ENCODE results near the gene TPGS1.

The TPGS1 gene

GRCh38 chr19:507286-508203 lies at the start of gene TPGS1:
Gene TPGS1, plus strand, starts transcription at chr19:507497. Its CDS starts 10 bp downstream, at chr19:507507.
- DNase-seq = peak; percentile 74

GRCh38 chr19:457636-458035 lies 49.7 kb upstream of the TPGS1 start:
- DNase-seq = no peak

- DNase-seq = no peak
These were observed 48.9 kb upstream of the TPGS1 start for GRCh38 chr19:458091-459042.

- DNase-seq = peak; percentile 8
These were observed 47.4 kb upstream of the TPGS1 start for GRCh38 chr19:459724-460511.

GRCh38 chr19:460877-461720 lies 46.2 kb upstream of the TPGS1 start, which contains the start of gene SHC2:
Gene SHC2, minus strand, starts transcription at chr19:461033. Its CDS starts 37 bp downstream, at chr19:460996.
- DNase-seq = no peak

GRCh38 chr19:461721-462551 lies 45.4 kb upstream of the TPGS1 start:
- DNase-seq = no peak

- DNase-seq = no peak
These were observed 43.7 kb upstream of the TPGS1 start for GRCh38 chr19:463483-464207.

GRCh38 chr19:464208-464545 lies 43.1 kb upstream of the TPGS1 start:
- no peak for DNase-seq

- DNase-seq = no peak
These were observed 42.1 kb upstream of the TPGS1 start for GRCh38 chr19:465056-465816.

GRCh38 chr19:467554-467953 lies 39.7 kb upstream of the TPGS1 start:
- no peak for DNase-seq

- no peak for DNase-seq
These were observed 38.6 kb upstream of the TPGS1 start for GRCh38 chr19:468587-469256.

GRCh38 chr19:469833-470232 lies 37.5 kb upstream of the TPGS1 start:
- no peak for DNase-seq

GRCh38 chr19:470701-471100 lies 36.6 kb upstream of the TPGS1 start:
- DNase-seq = no peak

GRCh38 chr19:472005-472858 lies 35.1 kb upstream of the TPGS1 start:
- DNase-seq = no peak

- DNase-seq = no peak
These were observed 32.9 kb upstream of the TPGS1 start for GRCh38 chr19:474126-475078.

- DNase-seq = no peak
These were observed 31.9 kb upstream of the TPGS1 start for GRCh38 chr19:475360-475759.

All from NCI-H226 (cell line).